ENCODE measurements around the gene TFCP2L1.

TFCP2L1 gene

GRCh38 chr2:121244616-121245015 lies 40.4 kb downstream of the TFCP2L1 start:
- DNase-seq (ENCODE audit: extremely low read depth in 1 of 2, low read depth in 1 of 2): no peak

- DNase-seq (ENCODE audit: extremely low read depth in 1 of 2, low read depth in 1 of 2): no peak
Observed at GRCh38 chr2:121243821-121244460, 41.1 kb downstream of the TFCP2L1 start.

- DNase-seq (ENCODE audit: extremely low read depth in 1 of 2, low read depth in 1 of 2): no peak
Observed at GRCh38 chr2:121242976-121243375, 42.0 kb downstream of the TFCP2L1 start.

GRCh38 chr2:121242175-121242875 lies 42.7 kb downstream of the TFCP2L1 start:
- no peak for DNase-seq (ENCODE audit: extremely low read depth in 1 of 2, low read depth in 1 of 2)

GRCh38 chr2:121241466-121241865 lies 43.5 kb downstream of the TFCP2L1 start:
- DNase-seq (ENCODE audit: extremely low read depth in 1 of 2, low read depth in 1 of 2): no peak

- no peak for DNase-seq (ENCODE audit: extremely low read depth in 1 of 2, low read depth in 1 of 2)
Observed at GRCh38 chr2:121240436-121240835, 44.6 kb downstream of the TFCP2L1 start.

- DNase-seq (ENCODE audit: extremely low read depth in 1 of 2, low read depth in 1 of 2): no peak
Observed at GRCh38 chr2:121239969-121240368, 45.0 kb downstream of the TFCP2L1 start.

- DNase-seq (ENCODE audit: extremely low read depth in 1 of 2, low read depth in 1 of 2): no peak
Observed at GRCh38 chr2:121239471-121239870, 45.5 kb downstream of the TFCP2L1 start.

GRCh38 chr2:121238828-121239227 lies 46.2 kb downstream of the TFCP2L1 start:
- no peak for DNase-seq (ENCODE audit: extremely low read depth in 1 of 2, low read depth in 1 of 2)

GRCh38 chr2:121237980-121238665 lies 46.9 kb downstream of the TFCP2L1 start:
- no peak for DNase-seq (ENCODE audit: extremely low read depth in 1 of 2, low read depth in 1 of 2)

GRCh38 chr2:121237336-121237979 lies 47.5 kb downstream of the TFCP2L1 start:
- DNase-seq (ENCODE audit: extremely low read depth in 1 of 2, low read depth in 1 of 2): no peak

- no peak for DNase-seq (ENCODE audit: extremely low read depth in 1 of 2, low read depth in 1 of 2)
Observed at GRCh38 chr2:121236650-121237180, 48.3 kb downstream of the TFCP2L1 start.

- no peak for DNase-seq (ENCODE audit: extremely low read depth in 1 of 2, low read depth in 1 of 2)
Observed at GRCh38 chr2:121236101-121236640, 48.8 kb downstream of the TFCP2L1 start.

- DNase-seq (ENCODE audit: extremely low read depth in 1 of 2, low read depth in 1 of 2): no peak
Observed at GRCh38 chr2:121235542-121235941, 49.5 kb downstream of the TFCP2L1 start.

GRCh38 chr2:121234791-121235190 lies 50.2 kb downstream of the TFCP2L1 start:
- DNase-seq (ENCODE audit: extremely low read depth in 1 of 2, low read depth in 1 of 2): no peak

GRCh38 chr2:121234144-121234543 lies 50.9 kb downstream of the TFCP2L1 start:
- no peak for DNase-seq (ENCODE audit: extremely low read depth in 1 of 2, low read depth in 1 of 2)

- no peak for DNase-seq (ENCODE audit: extremely low read depth in 1 of 2, low read depth in 1 of 2)
Observed at GRCh38 chr2:121233486-121234110, 51.4 kb downstream of the TFCP2L1 start.

GRCh38 chr2:121232626-121233265 lies 52.3 kb downstream of the TFCP2L1 start:
- DNase-seq (ENCODE audit: extremely low read depth in 1 of 2, low read depth in 1 of 2): no peak

GRCh38 chr2:121231385-121232000 lies 53.5 kb downstream of the TFCP2L1 start:
- no peak for DNase-seq (ENCODE audit: extremely low read depth in 1 of 2, low read depth in 1 of 2)

- no peak for DNase-seq (ENCODE audit: extremely low read depth in 1 of 2, low read depth in 1 of 2)
Observed at GRCh38 chr2:121228521-121228920, 56.5 kb downstream of the TFCP2L1 start.

All from activated CD8-positive, alpha-beta memory T cell treated with anti-CD3 and anti-CD28 coated beads for 1 hour (primary cell).